GM18502 (cell line): ENCODE measurements around the gene SLC19A1.

Source experiments
- ATAC-seq: cut with Tn5 transposase; IDR thresholded peaks from one replicate; pipeline ENCODE4 v1.9.1; 2021; ENCODE audit warnings: mild to moderate bottlenecking; ENCODE audit not compliant: unreplicated experiment, poor library complexity

Gene SLC19A1

GRCh38 chr21:45542242-45542666 lies at the start of gene SLC19A1:
Gene SLC19A1 (minus strand): TSS chr21:45542440. CDS start chr21:45537959, 4,481 bp downstream.
- ATAC-seq: peak; percentile 71

DNA sequence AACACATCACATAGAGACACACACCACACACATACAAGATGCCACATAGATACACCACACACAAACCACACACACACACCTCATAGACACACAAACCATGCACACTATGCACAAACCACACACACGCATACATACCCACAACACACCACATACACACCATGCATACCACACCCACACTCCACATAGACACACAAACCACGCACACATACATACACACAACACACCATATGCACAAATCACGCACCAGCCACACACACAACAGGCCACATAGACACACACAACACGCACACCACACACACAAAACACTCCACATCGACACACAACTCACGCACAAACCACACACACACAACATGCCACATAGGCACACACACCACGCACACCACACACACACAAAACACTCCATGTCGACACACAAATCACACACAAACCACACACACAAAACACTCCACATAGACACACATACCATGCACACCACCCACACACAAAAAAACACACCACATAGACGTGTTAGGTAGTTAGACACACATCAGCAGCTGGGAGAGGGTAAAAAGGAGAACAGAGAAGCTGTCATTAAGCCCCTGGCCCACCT lies 49.5 kb upstream of the SLC19A1 start:
- ATAC-seq: no peak

DNA sequence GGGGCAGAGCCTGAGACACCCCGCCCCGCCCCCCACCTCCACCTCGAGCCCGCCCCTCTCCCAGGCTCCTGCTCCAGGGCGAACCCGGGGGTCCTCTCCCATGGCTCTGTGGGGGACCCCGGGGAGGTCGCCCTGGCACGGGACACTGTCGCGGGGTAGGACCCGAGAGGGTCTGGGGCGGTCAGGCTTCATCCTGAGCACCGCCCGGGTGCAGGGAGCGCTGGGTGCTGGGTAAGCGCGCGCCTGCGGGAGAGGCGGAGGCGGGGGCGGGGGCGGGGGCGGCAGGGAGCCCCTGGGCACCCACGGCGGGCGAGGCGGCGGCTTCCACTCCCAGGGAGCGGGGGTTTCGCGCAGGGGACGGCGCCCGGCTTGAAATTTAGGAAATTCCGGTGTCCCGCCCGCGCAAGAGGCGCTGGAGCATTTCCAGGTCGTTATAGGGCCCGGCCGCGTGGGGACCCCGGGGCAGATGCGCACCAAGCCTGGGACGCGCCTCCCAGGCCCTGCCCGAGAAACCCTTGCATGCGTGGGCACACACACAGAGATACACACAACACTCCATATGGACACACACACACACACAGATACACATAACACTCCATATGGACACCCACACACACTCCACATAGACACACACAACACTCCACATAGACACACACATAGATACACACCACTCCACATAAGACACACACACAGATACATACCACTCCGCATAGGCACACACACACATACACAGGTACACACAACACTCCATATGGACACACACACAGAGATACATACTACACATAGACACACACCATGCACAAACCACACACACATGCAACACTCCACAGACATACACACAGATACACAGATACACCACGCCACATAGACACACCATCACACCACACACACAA lies 48.7 kb upstream of the SLC19A1 start:
- peak; percentile 47 for ATAC-seq

GRCh38 chr21:45590246-45590725 lies 48.0 kb upstream of the SLC19A1 start:
- ATAC-seq: peak; percentile 31

- no peak for ATAC-seq
Observed at GRCh38 chr21:45589686-45590245, 47.5 kb upstream of the SLC19A1 start.

DNA sequence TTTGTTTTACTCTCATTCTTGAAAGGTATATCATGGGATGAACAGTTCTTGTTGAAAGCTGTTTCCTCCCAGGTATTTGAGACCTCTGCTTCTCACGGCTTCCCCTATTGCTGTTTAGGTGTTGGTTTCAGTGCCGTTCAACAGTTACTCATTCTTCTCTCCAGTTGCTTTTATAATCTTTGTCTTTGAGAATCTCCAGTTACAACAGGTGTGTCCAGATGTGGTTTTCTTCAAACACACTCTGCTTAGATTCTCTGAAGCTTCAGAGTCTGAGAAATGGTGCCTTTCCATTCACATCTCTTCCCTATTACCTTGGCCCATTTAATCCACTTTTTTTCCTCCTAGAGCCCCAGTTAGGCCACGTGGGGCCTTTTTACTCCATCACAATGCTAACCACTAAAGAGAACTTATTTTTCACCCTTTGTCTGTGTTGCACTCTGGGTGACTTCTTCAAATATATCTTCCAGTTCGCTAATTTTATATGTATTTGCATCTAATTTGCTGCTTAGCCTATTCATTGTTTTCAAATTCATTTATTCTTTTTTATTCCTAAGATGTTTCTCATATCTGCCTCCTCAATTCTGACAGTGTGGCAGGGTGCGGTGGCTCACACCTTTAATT lies 46.7 kb upstream of the SLC19A1 start:
- no peak for ATAC-seq

DNA sequence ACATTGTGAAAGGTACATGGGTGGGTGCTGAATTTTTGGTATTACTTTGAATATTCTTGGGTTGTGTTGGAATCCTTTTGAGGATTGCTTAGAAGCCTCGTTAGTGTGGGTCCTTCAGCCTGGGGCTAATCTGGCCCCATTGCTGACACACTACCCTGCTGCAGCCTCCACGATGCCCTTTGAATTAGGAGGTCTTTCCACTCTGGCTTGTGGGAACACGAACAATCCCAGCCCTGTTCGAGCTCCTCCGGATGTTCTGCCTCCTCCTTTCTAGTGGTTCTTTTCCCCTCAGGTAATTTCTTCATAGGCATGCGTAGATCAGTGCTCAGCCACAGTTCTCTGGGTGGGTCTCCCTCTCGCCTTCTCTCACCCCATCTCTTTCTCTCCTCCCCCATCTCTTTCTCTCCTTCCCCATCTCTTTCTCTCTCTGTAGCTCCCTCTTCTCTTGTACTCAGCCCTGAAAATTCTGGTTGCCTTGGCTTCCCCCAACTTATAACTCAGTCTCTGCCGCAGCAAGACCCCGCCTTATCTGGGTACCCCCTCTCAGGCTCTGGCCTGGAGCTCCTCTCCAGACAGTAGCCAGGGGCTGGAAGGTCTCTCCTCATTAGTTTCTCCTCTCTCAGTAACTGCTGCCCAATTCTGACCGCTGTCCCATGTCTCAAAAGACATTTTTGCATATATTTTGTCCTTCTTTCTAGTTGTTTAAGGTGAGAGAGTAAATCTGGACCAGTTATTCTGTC lies 46.0 kb upstream of the SLC19A1 start:
- ATAC-seq: no peak

DNA sequence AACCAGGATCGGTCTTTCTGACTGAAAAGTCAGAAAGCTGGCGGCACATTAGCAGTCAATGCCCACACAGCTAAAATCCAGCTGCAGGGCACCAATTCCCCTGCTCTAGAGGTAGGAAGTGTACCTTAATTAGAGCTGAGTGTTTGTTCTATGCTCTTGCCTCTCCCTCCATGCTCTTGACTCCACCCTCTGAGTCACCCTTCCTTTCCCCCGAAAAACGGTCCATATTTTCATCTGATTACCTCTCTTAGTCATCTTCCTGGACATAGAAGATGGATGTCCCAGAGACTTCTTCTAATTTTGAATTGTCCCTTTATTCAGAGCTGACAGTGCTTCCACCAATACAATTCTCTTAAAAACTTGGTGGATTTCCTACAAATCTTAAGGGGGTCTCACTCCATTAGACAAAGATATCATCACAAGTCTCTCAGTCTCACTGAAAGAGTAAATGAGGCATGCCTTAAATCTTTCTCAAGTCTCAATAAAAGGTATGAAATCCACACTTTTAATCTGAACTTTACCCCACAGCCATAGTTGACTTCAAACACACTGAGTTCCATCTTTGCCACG lies 44.1 kb upstream of the SLC19A1 start:
- no peak for ATAC-seq

- ATAC-seq: no peak
Observed at GRCh38 chr21:45584786-45585185, 42.5 kb upstream of the SLC19A1 start.

DNA sequence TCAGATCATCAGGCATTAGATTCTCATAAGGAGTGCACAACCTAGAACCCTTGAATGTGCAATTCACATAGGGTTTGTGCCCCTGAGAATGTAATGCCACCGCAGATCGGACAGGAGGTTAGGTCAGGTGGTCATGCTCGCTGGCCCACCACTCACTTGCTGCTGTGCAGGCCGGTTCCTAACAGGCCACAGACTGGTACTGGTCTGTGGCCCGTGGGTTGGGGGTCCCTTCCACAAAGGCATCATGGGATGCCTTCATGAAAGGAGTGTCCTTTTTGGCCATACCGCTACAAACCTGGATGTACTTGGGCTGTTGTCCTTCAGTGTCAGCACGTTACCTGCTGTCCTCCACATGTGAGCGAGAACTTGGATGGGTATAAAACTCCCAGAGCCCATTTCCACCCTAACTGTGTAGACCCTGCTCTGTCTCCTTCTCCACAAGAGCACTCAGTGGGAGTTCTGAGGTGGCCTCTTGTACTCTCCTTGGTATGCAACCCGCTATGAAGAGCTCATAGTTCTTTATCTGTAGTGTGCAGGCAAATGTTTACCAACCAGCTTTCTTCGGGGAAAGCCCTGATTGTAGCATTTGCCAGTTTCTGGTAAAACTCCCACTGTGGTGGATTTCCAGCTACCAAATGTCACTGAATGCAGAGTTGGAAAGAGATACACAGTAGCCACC lies 41.7 kb upstream of the SLC19A1 start:
- no peak for ATAC-seq

DNA sequence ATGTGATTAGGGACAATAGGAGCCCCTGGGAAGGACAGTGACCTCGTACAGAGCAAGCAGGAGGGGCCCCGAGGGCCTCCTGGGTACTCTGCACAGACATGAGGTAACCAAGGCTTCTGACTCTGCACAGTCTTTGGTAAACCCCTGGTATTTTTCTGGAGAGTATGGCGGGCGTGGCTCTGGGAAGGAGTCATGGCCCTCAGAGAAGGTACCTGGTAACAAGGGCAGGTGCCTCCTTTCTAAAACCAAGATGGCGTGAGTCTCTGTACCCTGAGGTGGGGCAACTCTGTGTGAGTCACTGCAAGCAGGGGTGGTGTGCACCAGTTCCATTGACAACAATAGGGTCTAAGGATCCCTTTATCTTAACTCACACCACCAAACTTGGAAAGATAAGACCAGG lies 39.9 kb upstream of the SLC19A1 start:
- no peak for ATAC-seq

DNA sequence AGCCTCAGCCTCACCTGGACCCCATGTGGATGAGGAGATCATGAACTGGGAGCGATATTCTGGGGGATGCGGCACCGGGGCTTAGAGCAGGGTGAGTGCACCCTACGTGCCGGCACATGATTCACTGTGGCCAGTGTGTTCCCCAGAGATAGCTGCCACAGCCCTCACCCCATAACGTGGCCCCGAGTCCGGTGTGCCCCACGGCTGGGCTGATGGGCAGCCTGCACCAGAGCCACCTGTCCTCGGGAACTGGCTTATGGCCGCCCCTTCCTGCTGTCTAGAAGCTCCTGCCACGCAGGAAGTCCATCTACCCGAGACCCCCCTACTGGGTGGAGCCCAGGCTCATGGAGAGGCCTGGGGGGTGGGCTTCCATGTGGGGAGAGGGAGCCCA lies 39.1 kb upstream of the SLC19A1 start:
- ATAC-seq: no peak

- no peak for ATAC-seq
Observed at GRCh38 chr21:45580576-45581321, 38.5 kb upstream of the SLC19A1 start.

DNA sequence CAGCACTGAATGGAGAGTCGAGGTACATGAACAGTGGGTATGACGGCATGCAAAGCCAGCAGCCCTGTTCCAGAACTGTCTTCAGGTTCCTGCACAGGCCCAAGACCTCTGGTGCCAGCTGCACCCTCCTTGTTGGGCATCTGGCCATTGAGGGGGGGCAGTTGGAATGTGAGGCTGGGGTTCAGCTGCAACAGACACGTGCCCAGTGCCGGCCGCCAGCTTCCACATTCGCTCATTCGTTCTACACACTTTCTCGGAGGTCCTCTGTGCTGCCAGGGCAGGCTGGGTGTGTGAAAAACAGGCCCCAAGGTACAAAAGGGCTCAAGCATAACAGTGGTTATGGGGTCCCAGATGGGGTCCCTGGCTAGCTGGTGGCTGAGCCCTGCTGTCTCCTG lies 37.9 kb upstream of the SLC19A1 start:
- ATAC-seq: no peak

DNA sequence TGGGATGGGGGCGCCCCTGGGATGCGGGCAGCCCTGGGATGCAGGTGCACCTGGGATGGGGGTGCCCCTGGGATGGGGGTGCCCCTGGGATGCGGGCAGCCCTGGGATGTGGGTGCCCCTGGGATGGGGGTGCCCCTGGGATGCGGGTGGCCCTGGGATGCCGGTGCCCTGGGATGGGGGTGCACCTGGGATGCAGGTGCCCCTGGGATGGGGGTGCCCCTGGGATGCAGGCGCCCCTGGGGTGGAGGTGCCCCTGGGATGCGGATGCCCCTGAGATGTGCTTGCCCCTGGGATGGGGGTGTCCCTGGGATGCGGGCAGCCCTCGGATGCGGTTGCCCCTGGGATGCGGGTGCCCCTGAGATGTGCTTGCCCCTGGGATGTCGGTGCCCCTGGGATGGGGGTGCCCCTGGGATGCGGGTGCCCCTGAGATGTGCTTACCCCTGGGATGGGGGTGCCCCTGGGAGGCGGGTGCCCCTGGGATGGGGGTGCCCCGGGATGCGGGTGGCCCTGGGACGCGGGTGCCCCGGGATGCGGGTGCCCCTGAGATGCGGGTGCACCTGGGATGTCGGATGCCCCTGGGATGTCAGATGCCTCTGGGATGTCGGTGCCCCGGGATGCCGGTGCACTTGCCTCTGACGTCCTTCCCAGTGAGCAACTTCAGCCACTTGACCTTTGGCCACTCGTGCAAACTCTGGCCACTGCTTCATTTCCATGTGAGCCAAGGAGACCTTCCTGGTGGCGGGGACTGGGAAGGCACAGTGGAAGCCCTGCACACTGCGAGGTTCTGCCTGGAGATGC lies 37.3 kb upstream of the SLC19A1 start:
- no peak for ATAC-seq

DNA sequence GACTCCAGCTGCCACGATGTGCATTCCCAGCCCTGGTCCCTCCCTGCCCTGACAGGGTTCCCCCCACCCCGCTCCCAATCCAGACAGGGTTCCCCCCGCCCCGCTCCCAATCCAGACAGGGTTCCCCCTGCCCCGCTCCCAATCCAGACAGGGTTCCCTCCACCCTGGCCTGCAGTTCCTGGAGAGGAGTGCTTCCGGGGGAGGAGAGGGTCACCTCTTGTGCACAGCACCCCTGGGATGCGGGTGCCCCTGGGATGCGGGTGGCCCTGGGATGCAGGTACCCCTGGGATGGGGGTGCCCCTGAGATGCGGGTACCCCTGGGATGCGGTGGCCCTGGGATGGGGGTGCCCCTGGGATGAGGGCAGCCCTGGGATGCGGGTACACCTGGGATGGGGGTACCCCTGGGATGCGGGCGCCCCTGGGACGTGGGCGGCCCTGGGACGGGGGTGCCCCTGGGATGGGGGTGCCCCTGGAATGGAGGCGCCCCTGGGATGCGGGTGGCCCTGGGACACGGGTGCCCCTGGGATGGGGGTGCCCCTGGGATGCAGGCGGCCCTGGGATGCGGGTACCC lies 36.7 kb upstream of the SLC19A1 start:
- ATAC-seq: no peak

DNA sequence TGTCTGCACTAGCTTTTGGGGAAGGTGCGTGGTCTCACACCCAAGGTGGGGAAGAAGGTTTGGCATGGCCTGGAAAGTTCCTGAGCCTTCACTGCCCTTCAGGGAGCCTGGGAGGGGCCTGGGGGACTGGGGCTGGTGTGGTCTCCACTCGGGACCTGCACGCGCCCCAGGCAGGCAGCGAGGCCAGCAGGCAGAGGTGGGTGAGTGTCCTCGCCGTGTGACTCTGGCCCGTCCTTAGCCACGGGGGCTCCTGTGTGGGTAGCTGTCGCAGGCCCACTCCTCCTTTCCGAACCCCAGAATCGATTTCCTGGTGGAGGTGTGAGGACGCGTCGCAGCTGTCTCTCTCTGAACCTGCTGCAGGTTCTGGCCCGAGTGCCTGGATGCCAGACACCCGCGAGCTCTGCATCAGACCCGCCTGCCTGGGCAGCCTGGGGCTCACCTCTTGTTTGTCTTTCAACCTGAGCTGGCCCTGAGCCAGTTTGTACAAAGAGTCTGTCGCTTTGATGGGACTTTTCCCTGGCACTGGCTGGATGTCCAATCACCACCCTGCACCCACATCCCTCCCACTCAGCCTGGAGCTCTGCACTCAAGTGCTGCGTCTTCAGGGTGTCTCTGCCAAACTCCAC lies 36.0 kb upstream of the SLC19A1 start:
- ATAC-seq: no peak
